GM19395 (cell line): ENCODE results near the gene MAPK8IP2.

ENCODE experiments used
- ATAC-seq: cut with Tn5 transposase; IDR thresholded peaks from one replicate; pipeline ENCODE4 v1.9.1; 2021; ENCODE audit warnings: mild to moderate bottlenecking, moderate library complexity; ENCODE audit not compliant: unreplicated experiment

The MAPK8IP2 gene

GRCh38 chr22:50600538-50600937 is at the start of gene MAPK8IP2:
Gene MAPK8IP2, plus strand, starts transcription at chr22:50600793. Its CDS starts 26 bp downstream, at chr22:50600819.
- ATAC-seq, result no peak

- no peak for ATAC-seq
Measured at GRCh38 chr22:50551160-50551752, 49.3 kb upstream of the MAPK8IP2 start.

GRCh38 chr22:50553310-50553709 is 47.3 kb upstream of the MAPK8IP2 start:
- no peak for ATAC-seq

GRCh38 chr22:50556703-50557102 is 43.9 kb upstream of the MAPK8IP2 start:
- ATAC-seq, result no peak

GRCh38 chr22:50560034-50560433 is 40.6 kb upstream of the MAPK8IP2 start:
- ATAC-seq, result no peak

GRCh38 chr22:50561401-50562358 is 38.9 kb upstream of the MAPK8IP2 start:
- no peak for ATAC-seq

GRCh38 chr22:50562523-50563412 is 37.8 kb upstream of the MAPK8IP2 start, which contains the start of gene SYCE3:
Gene SYCE3, minus strand, starts transcription at chr22:50562919. Its CDS starts 6,514 bp downstream, at chr22:50556405.
- peak; percentile 97 for ATAC-seq

GRCh38 chr22:50563413-50564160 is 37.0 kb upstream of the MAPK8IP2 start:
- ATAC-seq, result no peak

- ATAC-seq, result no peak
Measured at GRCh38 chr22:50564289-50564688, 36.3 kb upstream of the MAPK8IP2 start.

- ATAC-seq, result no peak
Measured at GRCh38 chr22:50567721-50568252, 32.8 kb upstream of the MAPK8IP2 start.

- ATAC-seq, result no peak
Measured at GRCh38 chr22:50568626-50569025, 32.0 kb upstream of the MAPK8IP2 start.

- ATAC-seq, result no peak
Measured at GRCh38 chr22:50569041-50569459, 31.5 kb upstream of the MAPK8IP2 start.

- ATAC-seq, result no peak
Measured at GRCh38 chr22:50569896-50570535, 30.6 kb upstream of the MAPK8IP2 start.

- ATAC-seq, result no peak
Measured at GRCh38 chr22:50570861-50571260, 29.7 kb upstream of the MAPK8IP2 start.

GRCh38 chr22:50571264-50572175 is 29.1 kb upstream of the MAPK8IP2 start:
- ATAC-seq, result no peak

GRCh38 chr22:50572965-50573364 is 27.6 kb upstream of the MAPK8IP2 start:
- ATAC-seq, result no peak

- no peak for ATAC-seq
Measured at GRCh38 chr22:50573491-50574382, 26.9 kb upstream of the MAPK8IP2 start.
